PC-9 (cell line): ENCODE results near the gene PERP.

Source experiments
- EZH2 ChIP-seq: fragments of 200-600 bp; sonication (generic); IDR thresholded peaks from 2 replicates; pipeline ENCODE4 v1.8.0; 2017; ENCODE audit warnings: antibody characterized with exemption, low read depth
- TF ChIP-seq, protein P1 (sequence below): fragments of 200-600 bp; sonication (generic); conservative IDR thresholded peaks from 2 replicates; pipeline ENCODE4 v1.6.1; 2017; ENCODE audit warnings: mixed run types, antibody characterized with exemption, mild to moderate bottlenecking, moderate library complexity

DNA sequence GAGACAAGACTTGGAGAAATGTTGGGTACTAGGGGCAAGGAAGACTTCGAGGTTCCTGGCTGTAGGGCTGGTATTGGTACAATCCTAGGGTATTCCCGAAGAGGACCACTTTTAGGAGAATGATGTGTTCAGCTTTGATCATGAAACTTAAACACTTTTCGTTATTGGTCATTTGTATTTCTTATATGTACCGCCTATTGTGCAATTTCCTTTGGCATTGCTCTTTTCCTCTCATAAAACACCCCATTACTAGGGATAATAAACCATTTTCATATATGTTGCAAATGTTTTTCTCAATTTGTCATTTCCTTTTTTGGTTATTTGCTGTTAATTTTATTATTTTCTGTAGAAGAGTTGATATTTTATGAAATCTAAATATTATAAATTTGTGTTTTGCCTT, 35.6 kb upstream of the PERP start:
- TF ChIP-seq, protein P1, sequence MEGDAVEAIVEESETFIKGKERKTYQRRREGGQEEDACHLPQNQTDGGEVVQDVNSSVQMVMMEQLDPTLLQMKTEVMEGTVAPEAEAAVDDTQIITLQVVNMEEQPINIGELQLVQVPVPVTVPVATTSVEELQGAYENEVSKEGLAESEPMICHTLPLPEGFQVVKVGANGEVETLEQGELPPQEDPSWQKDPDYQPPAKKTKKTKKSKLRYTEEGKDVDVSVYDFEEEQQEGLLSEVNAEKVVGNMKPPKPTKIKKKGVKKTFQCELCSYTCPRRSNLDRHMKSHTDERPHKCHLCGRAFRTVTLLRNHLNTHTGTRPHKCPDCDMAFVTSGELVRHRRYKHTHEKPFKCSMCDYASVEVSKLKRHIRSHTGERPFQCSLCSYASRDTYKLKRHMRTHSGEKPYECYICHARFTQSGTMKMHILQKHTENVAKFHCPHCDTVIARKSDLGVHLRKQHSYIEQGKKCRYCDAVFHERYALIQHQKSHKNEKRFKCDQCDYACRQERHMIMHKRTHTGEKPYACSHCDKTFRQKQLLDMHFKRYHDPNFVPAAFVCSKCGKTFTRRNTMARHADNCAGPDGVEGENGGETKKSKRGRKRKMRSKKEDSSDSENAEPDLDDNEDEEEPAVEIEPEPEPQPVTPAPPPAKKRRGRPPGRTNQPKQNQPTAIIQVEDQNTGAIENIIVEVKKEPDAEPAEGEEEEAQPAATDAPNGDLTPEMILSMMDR: no peak
- TF ChIP-seq EZH2: no peak
